Right renal cortex interstitium (tissue), 3 donors: Measurements from ENCODE around the gene MYOT. TPM values are rescaled to one million over a fixed set of nuclear protein-coding genes. Genes with fewer than 3 reads are reported as not detected.

Experiments used
- DNase-seq, 3 donors: peaks; one replicate each; pipeline ENCODE4 v3.0.0-alpha.2; 2013; ENCODE audit warnings: low read depth in 3 of 3, low spot score in 2 of 3
- polyA plus RNA-seq, 3 donors: library from polyadenylated mRNA; unstranded; fragments of 120-200 nt; gene quantifications; one replicate each; pipeline ENCODE4 v1.2.1, GENCODE V29; 2013; ENCODE audit not compliant: insufficient read length in 3 of 3

Gene MYOT
- polyA plus RNA-seq, 3 donors = 0.94 to 1.5 (median 1.4) TPM

- no peak for DNase-seq
Measured at GRCh38 chr5:137896560-137896959, 28.9 kb downstream of the MYOT start.

GRCh38 chr5:137899493-137899892, 31.8 kb downstream of the MYOT start:
- DNase-seq = no peak

- no peak for DNase-seq
Measured at GRCh38 chr5:137901011-137901817, 33.6 kb downstream of the MYOT start.

GRCh38 chr5:137902408-137903133, 34.9 kb downstream of the MYOT start:
- no peak for DNase-seq

GRCh38 chr5:137914758-137915157, 47.1 kb downstream of the MYOT start:
- no peak for DNase-seq

DNA sequence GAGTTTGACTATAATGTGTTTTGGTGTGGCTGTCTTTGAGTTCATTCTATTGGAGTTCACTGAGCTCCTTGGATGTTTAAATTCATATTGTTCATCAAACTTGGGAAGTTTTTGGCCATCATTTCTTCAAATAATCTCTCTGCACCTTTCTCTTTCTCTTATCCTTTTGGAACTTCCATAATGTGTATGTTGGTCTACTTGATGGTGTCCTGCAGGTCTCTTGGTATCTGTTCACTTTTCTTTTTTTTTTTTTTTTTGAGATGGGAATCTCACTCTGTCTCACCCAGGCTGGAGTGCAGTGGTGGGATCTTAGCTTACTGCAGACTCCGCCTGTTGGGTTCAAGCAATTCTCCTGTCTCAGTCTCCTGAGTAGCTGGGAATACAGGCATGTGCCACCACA, 49.3 kb downstream of the MYOT start:
- DNase-seq = no peak

- DNase-seq = no peak
Measured at GRCh38 chr5:137921931-137922330, 54.3 kb downstream of the MYOT start.

GRCh38 chr5:137923856-137924255, 56.2 kb downstream of the MYOT start:
- DNase-seq = no peak

- no peak for DNase-seq
Measured at GRCh38 chr5:137932800-137933199, 65.1 kb downstream of the MYOT start.

GRCh38 chr5:137933491-137933911, 65.8 kb downstream of the MYOT start:
- DNase-seq = no peak

GRCh38 chr5:137935190-137935589, 67.5 kb downstream of the MYOT start:
- DNase-seq = no peak

DNA sequence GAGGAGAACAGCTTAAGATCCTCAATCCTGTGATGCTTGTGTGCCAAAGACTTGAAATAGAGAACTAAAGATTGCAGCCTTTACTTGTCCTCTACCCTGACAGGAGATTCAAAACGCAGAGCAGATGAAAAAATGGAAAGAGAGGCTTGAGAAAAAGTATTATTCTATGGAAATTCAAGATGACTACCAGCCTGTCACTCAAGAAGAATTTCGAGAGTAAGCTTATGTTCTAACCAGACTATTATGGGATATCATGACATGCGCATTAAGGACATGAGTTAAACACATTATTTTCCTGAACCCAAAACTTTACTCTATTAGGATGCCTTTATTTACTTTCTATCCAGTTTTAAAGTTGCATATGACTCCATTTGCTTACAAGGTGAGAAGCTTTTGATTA, 68.0 kb downstream of the MYOT start:
- no peak for DNase-seq

Other genes with a start within 250 kb of the MYOT start
- 10 to 100 TPM; 16.2 to 17.9 (median 16.9) TPM for gene KLHL3, start 131.8 kb upstream of the MYOT start, polyA plus RNA-seq
- gene HNRNPA0, start 113.5 kb upstream of the MYOT start, polyA plus RNA-seq = 10 to 100 TPM; 65.1 to 66.2 (median 66.1) TPM
- gene PKD2L2, start 21.6 kb downstream of the MYOT start, polyA plus RNA-seq = under 1 TPM in 2 of 3 donors, not detected in 1; 0.26 to 0.44 TPM
- gene FAM13B, start 165.2 kb downstream of the MYOT start, polyA plus RNA-seq = 10 to 100 TPM; 52.5 to 56.2 (median 52.8) TPM
- under 1 TPM in 2 of 3 donors, not detected in 1; 0.10 to 0.27 TPM for gene WNT8A, start 216.2 kb downstream of the MYOT start, polyA plus RNA-seq